Keratinocyte (primary cell): ENCODE results near the gene ZNF516. TPM values are rescaled to one million over a fixed set of nuclear protein-coding genes. Genes with fewer than 3 reads are reported as not detected.

ENCODE experiments used
- DNase-seq: peaks from one replicate; pipeline ENCODE4 v3.0.0-alpha.2; 2011; ENCODE audit warnings: low read depth, missing footprints, low spot score
- FAIRE-seq: peaks from 2 replicates; lab custom pipeline; 2011; peaks lifted over from hg19 to GRCh38; lab: Jason Lieb, UNC
- H2AFZ ChIP-seq: 2 replicates; pipeline ENCODE4 v1.6.0; 2012; ENCODE audit warnings: low read length, control low read depth, inconsistent platforms; ENCODE audit not compliant: control insufficient read depth
- H3K27ac ChIP-seq: 2 replicates; pipeline ENCODE4 v1.5.1; 2011; ENCODE audit warnings: low read length; ENCODE audit not compliant: control insufficient read depth, insufficient read depth
- H3K27me3 ChIP-seq: 3 replicates; pipeline ENCODE4 v1.6.0; 2011; ENCODE audit warnings: low read length; ENCODE audit not compliant: control insufficient read depth, insufficient read depth; ENCODE audit errors: extremely low read depth
- H3K36me3 ChIP-seq, 2 experiments: 2 replicates in 1 of 2; 3 replicates in 1 of 2; pipeline ENCODE4 v1.5.1; 2011; ENCODE audit warnings: low read length in 2 of 2, mild to moderate bottlenecking in 1 of 2; ENCODE audit not compliant: control insufficient read depth in 2 of 2, insufficient read depth in 2 of 2; ENCODE audit errors: extremely low read depth in 1 of 2
- H3K4me1 ChIP-seq: 3 replicates; pipeline ENCODE4 v1.5.1; 2011; ENCODE audit warnings: low read length; ENCODE audit not compliant: control insufficient read depth, insufficient read depth; ENCODE audit errors: extremely low read depth
- H3K4me2 ChIP-seq: 3 replicates; pipeline ENCODE4 v1.6.0; 2011; ENCODE audit warnings: low read depth, low read length; ENCODE audit not compliant: control insufficient read depth, insufficient read depth; ENCODE audit errors: extremely low read depth
- H3K4me3 ChIP-seq, 3 experiments: fragments of 200-600 bp in 1 of 3; sonication (generic) in 1 of 3; 2 replicates in 2 of 3; 3 replicates in 1 of 3; pipeline ENCODE4 v1.5.1; 2011 to 2016; ENCODE audit warnings: low read length in 3 of 3, mild to moderate bottlenecking in 3 of 3, control low read depth in 2 of 3, inconsistent platforms in 1 of 3, low read depth in 1 of 3, mixed read lengths in 1 of 3, mixed run types in 1 of 3, moderate library complexity in 1 of 3; ENCODE audit not compliant: control insufficient read depth in 2 of 3, insufficient read depth in 2 of 3; ENCODE audit errors: extremely low read depth in 1 of 3
- H3K79me2 ChIP-seq: 2 replicates; pipeline ENCODE4 v1.6.0; 2012; ENCODE audit warnings: low read length; ENCODE audit not compliant: control insufficient read depth, insufficient read depth
- H3K9ac ChIP-seq: 3 replicates; pipeline ENCODE4 v1.6.0; 2011; ENCODE audit warnings: low read length; ENCODE audit not compliant: control insufficient read depth, insufficient read depth; ENCODE audit errors: extremely low read depth
- H3K9me1 ChIP-seq: 3 replicates; pipeline ENCODE4 v1.6.0; 2011; ENCODE audit warnings: low read length; ENCODE audit not compliant: control insufficient read depth, insufficient read depth; ENCODE audit errors: extremely low read depth
- H3K9me3 ChIP-seq: 2 replicates; pipeline ENCODE4 v1.5.1; 2012; ENCODE audit warnings: low read depth, low read length; ENCODE audit not compliant: control insufficient read depth
- H4K20me1 ChIP-seq: 3 replicates; pipeline ENCODE4 v1.6.0; 2011; ENCODE audit warnings: low read length; ENCODE audit not compliant: control insufficient read depth, insufficient read depth; ENCODE audit errors: extremely low read depth
- EZH2 ChIP-seq: IDR thresholded peaks from one replicate; pipeline ENCODE4 v1.6.1; 2012; ENCODE audit warnings: inconsistent platforms, mild to moderate bottlenecking, low read length, moderate library complexity
- dilution Hi-C: fragments of 300-500 bp; cut with MboI; formaldehyde crosslinking; loops from one replicate; pipeline ENCODE4 v1.7.0; 2020; ENCODE audit warnings: low sequenced_read_pairs; ENCODE audit not compliant: extremely low pct_ligation_motif_present
- polyA plus RNA-seq, 5 experiments: library from polyadenylated mRNA; depleted of rRNA in 3 of 5; stranded (reverse) in 3 of 5; stranded (forward) in 1 of 5; unstranded in 1 of 5; fragments of >200 nt; gene quantifications; 1 replicate in 1 of 5; 2 replicates in 3 of 5; 3 replicates in 1 of 5; pipeline versions ENCODE4 v1.2.1 to v1.2.3, GENCODE V29; 2011 to 2012; ENCODE audit warnings: missing spikeins in 2 of 5, low read depth in 1 of 5, low replicate concordance in 1 of 5
- TF ChIP-seq, protein P1 (sequence below), 3 experiments: IDR thresholded peaks in 1 of 3; conservative IDR thresholded peaks in 1 of 3; optimal IDR thresholded peaks in 1 of 3; 2 replicates in 2 of 3; 3 replicates in 1 of 3; pipeline versions ENCODE3 to v1.5.1; 2011; ENCODE audit warnings: low read length in 3 of 3, mild to moderate bottlenecking in 3 of 3, moderate library complexity in 2 of 3, control low read depth in 1 of 3, inconsistent platforms in 1 of 3; ENCODE audit not compliant: insufficient read depth in 2 of 3; ENCODE audit errors: extremely low read depth in 1 of 3

The ZNF516 gene
- polyA plus RNA-seq, 1 donor (not counting 4 experiments of a cell fraction or from before 2014, with no cell fraction given), result 9.3 TPM

- Histone ChIP-seq H3K4me1 (no peaks in the 10 kb centered on the region), H3K27me3 (no peaks in the 10 kb centered on the region), H3K9me3 (no peaks in the 10 kb centered on the region), H3K27ac (no peak overlapping the region), H3K4me2 (no peak overlapping the region), H3K9me1 (no peaks in the 10 kb centered on the region), H3K79me2 (peaks cover 55% of the 10 kb centered on the region), H3K9ac (no peak overlapping the region), H4K20me1 (peaks cover 8% of the 10 kb centered on the region), H3K4me3 (no peak overlapping the region), H3K36me3 (peaks cover 0 to 14% of the 10 kb centered on the region in 2 experiments), H2AFZ (no peak overlapping the region)
- no peak for TF ChIP-seq EZH2
- TF ChIP-seq, protein P1, sequence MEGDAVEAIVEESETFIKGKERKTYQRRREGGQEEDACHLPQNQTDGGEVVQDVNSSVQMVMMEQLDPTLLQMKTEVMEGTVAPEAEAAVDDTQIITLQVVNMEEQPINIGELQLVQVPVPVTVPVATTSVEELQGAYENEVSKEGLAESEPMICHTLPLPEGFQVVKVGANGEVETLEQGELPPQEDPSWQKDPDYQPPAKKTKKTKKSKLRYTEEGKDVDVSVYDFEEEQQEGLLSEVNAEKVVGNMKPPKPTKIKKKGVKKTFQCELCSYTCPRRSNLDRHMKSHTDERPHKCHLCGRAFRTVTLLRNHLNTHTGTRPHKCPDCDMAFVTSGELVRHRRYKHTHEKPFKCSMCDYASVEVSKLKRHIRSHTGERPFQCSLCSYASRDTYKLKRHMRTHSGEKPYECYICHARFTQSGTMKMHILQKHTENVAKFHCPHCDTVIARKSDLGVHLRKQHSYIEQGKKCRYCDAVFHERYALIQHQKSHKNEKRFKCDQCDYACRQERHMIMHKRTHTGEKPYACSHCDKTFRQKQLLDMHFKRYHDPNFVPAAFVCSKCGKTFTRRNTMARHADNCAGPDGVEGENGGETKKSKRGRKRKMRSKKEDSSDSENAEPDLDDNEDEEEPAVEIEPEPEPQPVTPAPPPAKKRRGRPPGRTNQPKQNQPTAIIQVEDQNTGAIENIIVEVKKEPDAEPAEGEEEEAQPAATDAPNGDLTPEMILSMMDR (optimal IDR thresholded peaks at IDR 0.05 in 1 of 3, IDR thresholded peaks at IDR 0.05 in 1 of 3, conservative IDR thresholded peaks at IDR 0.05 in 1 of 3; ENCODE audit: extremely low read depth in 1 of 3, insufficient read depth in 2 of 3, low read length in 3 of 3), result no peak
- DNase-seq, result no peak
- no peak for FAIRE-seq
- dilution Hi-C loops, result no loop called here
Measured at GRCh38 chr18:76408480-76409067, 86.5 kb downstream of the ZNF516 start.

GRCh38 chr18:76407681-76408080 lies 87.4 kb downstream of the ZNF516 start:
- Histone ChIP-seq H3K9me3 (no peaks in the 10 kb centered on the region), H3K4me1 (no peaks in the 10 kb centered on the region), H3K27ac (no peak overlapping the region), H3K9me1 (no peaks in the 10 kb centered on the region), H3K9ac (no peak overlapping the region), H3K4me3 (no peak overlapping the region), H4K20me1 (peaks cover 8% of the 10 kb centered on the region), H3K4me2 (no peak overlapping the region), H3K27me3 (no peaks in the 10 kb centered on the region), H2AFZ (no peak overlapping the region), H3K79me2 (peaks cover 49% of the 10 kb centered on the region), H3K36me3 (peaks cover 0 to 14% of the 10 kb centered on the region in 2 experiments)
- TF ChIP-seq, protein P1 (optimal IDR thresholded peaks at IDR 0.05 in 1 of 3, IDR thresholded peaks at IDR 0.05 in 1 of 3, conservative IDR thresholded peaks at IDR 0.05 in 1 of 3; ENCODE audit: extremely low read depth in 1 of 3, insufficient read depth in 2 of 3, low read length in 3 of 3), result no peak
- no peak for TF ChIP-seq EZH2
- dilution Hi-C loops, result no loop called here
- no peak for DNase-seq
- no peak for FAIRE-seq
